LHCN-M2 (cell line): ENCODE measurements around the gene USP40. TPM values are rescaled to one million over a fixed set of nuclear protein-coding genes. Genes with fewer than 3 reads are reported as not detected.

Experiments
- DNase-seq: peaks from one replicate; pipeline ENCODE4 v3.0.0-alpha.2; 2012; ENCODE audit warnings: low read depth
- total RNA-seq: library from RNA; depleted of rRNA; stranded (reverse); fragments of >200 nt; gene quantifications from 2 replicates; pipeline ENCODE4 v1.2.3, GENCODE V29; 2014; rRNA removed

Gene USP40
- total RNA-seq, 1 experiment from 2014 or later, result 28.5 TPM

- DNase-seq, result peak; percentile 95
Observed at GRCh38 chr2:233426619-233427342, 139.8 kb downstream of the USP40 start.

Other genes starting within 250 kb of the USP40 start
- gene DGKD, start 212.3 kb downstream of the USP40 start, total RNA-seq, result 9.8 and 13.0 TPM in 2 replicates
- gene UGT1A8, start 50.9 kb upstream of the USP40 start, total RNA-seq, result not detected in 2 replicates
- gene UGT1A10, start 69.7 kb upstream of the USP40 start, total RNA-seq, result not detected in 2 replicates
- gene UGT1A9, start 105.1 kb upstream of the USP40 start, total RNA-seq, result not detected in 2 replicates
- not detected in 2 replicates for gene UGT1A7, start 115.1 kb upstream of the USP40 start, total RNA-seq
- not detected in 2 replicates for gene UGT1A6, start 126.1 kb upstream of the USP40 start, total RNA-seq
- not detected in 2 replicates for gene UGT1A5, start 146.1 kb upstream of the USP40 start, total RNA-seq
- gene UGT1A4, start 152.0 kb upstream of the USP40 start, total RNA-seq, result not detected in 2 replicates
- gene UGT1A3, start 162.3 kb upstream of the USP40 start, total RNA-seq, result not detected in 2 replicates
- gene UGT1A1, start 193.5 kb upstream of the USP40 start, total RNA-seq, result not detected in 2 replicates
- not detected in 2 replicates for gene MROH2A, start 211.5 kb upstream of the USP40 start, total RNA-seq